PC-9 (cell line): ENCODE data around the gene RPL27. TPM values are rescaled to one million over a fixed set of nuclear protein-coding genes. Genes with fewer than 3 reads are reported as not detected.

Experiments used
- BruUV-seq: library from RNA; stranded (reverse); fragments of 400-500 nt; replicated peaks from 2 replicates; lab custom pipeline; 2021; lab: Mats Ljungman, UMichigan
- CTCF ChIA-PET: fragments of 300-600 bp; sonication (Branson Sonifier 250); formaldehyde crosslinking; loops from one replicate; lab custom pipeline; 2022; ENCODE audit warnings: antibody characterized with exemption; lab: Charles Lee
- POLR2A ChIA-PET: fragments of 300-600 bp; sonication (Branson Sonifier 250); formaldehyde crosslinking; loops from one replicate; lab custom pipeline; 2022; ENCODE audit warnings: antibody characterized with exemption; ENCODE audit not compliant: unreplicated experiment; lab: Charles Lee
- DNase-seq, 2 experiments: peaks; one replicate each; pipeline versions ENCODE4 v3.0.0 to v3.0.0-alpha.2; 2015 to 2022; ENCODE audit warnings: mixed read lengths in 1 of 2
- H2AFZ ChIP-seq: fragments of 200-600 bp; sonication (generic); 2 replicates; pipeline ENCODE4 v1.8.1; 2017; ENCODE audit warnings: antibody characterized with exemption
- H3F3A ChIP-seq: fragments of 200-600 bp; sonication (generic); 2 replicates; pipeline ENCODE4 v1.8.1; 2017; ENCODE audit warnings: antibody characterized with exemption, mild to moderate bottlenecking, low read depth; ENCODE audit not compliant: insufficient read depth
- H3K27ac ChIP-seq: fragments of 200-600 bp; sonication (generic); 2 replicates; pipeline ENCODE4 v1.6.1; 2016; ENCODE audit warnings: mixed run types
- H3K27me3 ChIP-seq: fragments of 200-600 bp; sonication (generic); 2 replicates; pipeline ENCODE4 v1.6.1; 2016; ENCODE audit warnings: low read depth, mixed run types; ENCODE audit not compliant: insufficient read depth
- H3K36me3 ChIP-seq: fragments of 200-600 bp; sonication (generic); 2 replicates; pipeline ENCODE4 v1.6.1; 2016; ENCODE audit warnings: low read depth, mixed run types
- H3K4me1 ChIP-seq: fragments of 200-600 bp; sonication (generic); replicated peaks from 2 replicates; pipeline ENCODE4 v1.6.1; 2016; ENCODE audit warnings: mixed run types; ENCODE audit not compliant: insufficient read depth
- H3K4me2 ChIP-seq: fragments of 200-600 bp; sonication (generic); 2 replicates; pipeline ENCODE4 v1.6.1; 2017; ENCODE audit warnings: mixed run types
- H3K4me3 ChIP-seq: fragments of 200-600 bp; sonication (generic); 2 replicates; pipeline ENCODE4 v1.6.1; 2016; ENCODE audit warnings: mixed run types
- H3K79me2 ChIP-seq: fragments of 200-600 bp; sonication (generic); 2 replicates; pipeline ENCODE4 v1.6.1; 2017; ENCODE audit warnings: low read depth, mixed run types
- H3K9me2 ChIP-seq: fragments of 200-600 bp; sonication (generic); 2 replicates; pipeline ENCODE4 v1.8.1; 2017; ENCODE audit warnings: mild to moderate bottlenecking; ENCODE audit not compliant: insufficient read depth
- H3K9me3 ChIP-seq: fragments of 200-600 bp; sonication (generic); 2 replicates; pipeline ENCODE4 v1.8.1; 2016; ENCODE audit warnings: low read depth; ENCODE audit not compliant: insufficient read depth
- H4K20me1 ChIP-seq: fragments of 200-600 bp; sonication (generic); 2 replicates; pipeline ENCODE4 v1.8.1; 2017; ENCODE audit not compliant: insufficient read depth
- EZH2 ChIP-seq: fragments of 200-600 bp; sonication (generic); IDR thresholded peaks from 2 replicates; pipeline ENCODE4 v1.8.0; 2017; ENCODE audit warnings: antibody characterized with exemption, low read depth
- intact Hi-C: fragments of 100-400 bp; cut with micrococcal nuclease; formaldehyde crosslinking; loops from one replicate; pipeline ENCODE4 v1.10.0; 2022; ENCODE audit not compliant: unreplicated experiment
- total RNA-seq: library from RNA; stranded (reverse); gene quantifications from 2 replicates; pipeline ENCODE4 v1.2.3, GENCODE V29; 2021
- TF ChIP-seq, protein P1 (sequence below): fragments of 200-600 bp; sonication (generic); conservative IDR thresholded peaks from 2 replicates; pipeline ENCODE4 v1.6.1; 2017; ENCODE audit warnings: mixed run types, antibody characterized with exemption, mild to moderate bottlenecking, moderate library complexity

Gene RPL27
- total RNA-seq, 1 experiment from 2014 or later, result 950 TPM

DNA sequence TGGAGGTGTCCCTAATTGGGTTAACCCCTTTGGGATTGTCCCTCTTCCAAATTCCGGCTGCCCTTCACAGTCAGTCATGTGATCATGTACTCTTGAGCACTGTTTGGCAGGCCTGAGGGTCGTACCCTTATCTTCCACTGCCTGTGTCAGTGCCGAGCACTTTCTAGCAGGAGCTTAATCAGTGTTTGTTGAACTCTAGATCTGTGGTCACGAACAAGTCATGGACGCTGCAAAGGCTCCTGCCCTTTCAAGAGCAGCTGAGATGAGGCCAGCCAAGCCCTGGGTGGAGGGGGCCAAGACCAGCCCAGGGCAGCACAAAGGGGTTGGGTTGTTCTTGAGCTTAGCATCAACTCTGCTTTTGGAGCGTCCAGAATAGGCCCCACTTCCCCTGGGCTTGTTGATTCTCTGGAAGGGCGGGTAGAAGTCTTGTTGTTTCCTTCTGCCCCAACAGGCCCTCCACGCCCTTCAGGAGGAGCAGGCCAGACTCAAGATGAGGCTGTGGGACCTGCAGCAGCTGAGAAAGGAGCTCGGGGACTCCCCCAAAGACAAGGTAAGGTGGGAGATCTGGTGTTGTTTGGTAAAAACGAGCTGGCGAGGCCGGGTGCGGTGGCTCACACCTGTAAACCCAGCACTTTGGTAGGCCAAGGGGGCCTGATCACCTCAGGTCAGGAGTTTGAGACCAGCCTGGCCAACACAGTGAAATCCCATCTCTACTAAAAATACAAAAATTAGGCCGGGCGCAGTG, 13.7 kb downstream of the RPL27 start:
- BruUV-seq, result no TSS peak
- Histone ChIP-seq H3K9me3 (no peaks in the 10 kb centered on the region), H3F3A (peaks cover 37% of the 10 kb centered on the region), H3K9me2 (no peaks in the 10 kb centered on the region), H3K4me3 (no peak overlapping the region), H3K79me2 (peaks cover 6% of the 10 kb centered on the region; the same call in 1 of the 2 replicates), H2AFZ (no peak overlapping the region), H4K20me1 (no peaks in the 10 kb centered on the region), H3K36me3 (0 out of 2 replicates have a peak, but pooled peaks cover 12% of the 10 kb centered on the region), H3K4me1 (peaks cover 38% of the 10 kb centered on the region), H3K27me3 (no peaks in the 10 kb centered on the region), H3K4me2 (peak overlapping the region; percentile 8), H3K27ac (0 out of 2 replicates have a peak overlapping the region, but pooled peaks have one; percentile 19)
- DNase-seq, result no peak
- intact Hi-C loops, result no loop called here
- POLR2A ChIA-PET, result interaction anchor here (0.6 to 1.1 kb wide), 3 partner anchors 109 to 1093 kb away, joined by 3 to 5 read pairs (median 3); no protein-coding TSS in a partner anchor
- CTCF ChIA-PET, result no interaction called here
- TF ChIP-seq EZH2, result no peak

- DNase-seq, result no peak
- H2AFZ ChIP-seq, result no peak overlapping the region
- H3K4me3 ChIP-seq, result no peak overlapping the region
- no peak overlapping the region for H3K27ac ChIP-seq
- no peaks in the 10 kb centered on the region for H3K27me3 ChIP-seq
- H3K4me1 ChIP-seq, result peaks cover 32% of the 10 kb centered on the region
- H3K36me3 ChIP-seq, result peaks cover 18% of the 10 kb centered on the region; the same call in 1 of the 2 replicates
- no peak for TF ChIP-seq EZH2
- TF ChIP-seq, protein P1, sequence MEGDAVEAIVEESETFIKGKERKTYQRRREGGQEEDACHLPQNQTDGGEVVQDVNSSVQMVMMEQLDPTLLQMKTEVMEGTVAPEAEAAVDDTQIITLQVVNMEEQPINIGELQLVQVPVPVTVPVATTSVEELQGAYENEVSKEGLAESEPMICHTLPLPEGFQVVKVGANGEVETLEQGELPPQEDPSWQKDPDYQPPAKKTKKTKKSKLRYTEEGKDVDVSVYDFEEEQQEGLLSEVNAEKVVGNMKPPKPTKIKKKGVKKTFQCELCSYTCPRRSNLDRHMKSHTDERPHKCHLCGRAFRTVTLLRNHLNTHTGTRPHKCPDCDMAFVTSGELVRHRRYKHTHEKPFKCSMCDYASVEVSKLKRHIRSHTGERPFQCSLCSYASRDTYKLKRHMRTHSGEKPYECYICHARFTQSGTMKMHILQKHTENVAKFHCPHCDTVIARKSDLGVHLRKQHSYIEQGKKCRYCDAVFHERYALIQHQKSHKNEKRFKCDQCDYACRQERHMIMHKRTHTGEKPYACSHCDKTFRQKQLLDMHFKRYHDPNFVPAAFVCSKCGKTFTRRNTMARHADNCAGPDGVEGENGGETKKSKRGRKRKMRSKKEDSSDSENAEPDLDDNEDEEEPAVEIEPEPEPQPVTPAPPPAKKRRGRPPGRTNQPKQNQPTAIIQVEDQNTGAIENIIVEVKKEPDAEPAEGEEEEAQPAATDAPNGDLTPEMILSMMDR, result no peak
- H3K9me2 ChIP-seq, result no peaks in the 10 kb centered on the region
- peaks cover 6% of the 10 kb centered on the region; the same call in 1 of the 2 replicates for H3K79me2 ChIP-seq
- H3F3A ChIP-seq, result peaks cover 32% of the 10 kb centered on the region
- no peak overlapping the region for H3K4me2 ChIP-seq
- H3K9me3 ChIP-seq, result no peaks in the 10 kb centered on the region
- ChIA-PET POLR2A (interaction anchor here (1.1 kb wide), 1 partner anchor 347 kb away, joined by 3 read pairs; no protein-coding TSS in a partner anchor), CTCF (no interaction called here)
- BruUV-seq, result no TSS peak
- intact Hi-C loops, result no loop called here
- H4K20me1 ChIP-seq, result no peaks in the 10 kb centered on the region
These were observed 15.1 kb downstream of the RPL27 start for GRCh38 chr17:43013296-43013695.

GRCh38 chr17:43014020-43014648, 15.9 kb downstream of the RPL27 start:
- POLR2A ChIA-PET, result no interaction called here
- intact Hi-C loops, result no loop called here

More at GRCh38 chr17:43014020-43014648, 15.9 kb downstream of the RPL27 start:
- H3K4me1 ChIP-seq, result peaks cover 32% of the 10 kb centered on the region
- H3K27me3 ChIP-seq, result no peaks in the 10 kb centered on the region
- no peak overlapping the region for H2AFZ ChIP-seq
- H3K4me3 ChIP-seq, result no peak overlapping the region
- no peak overlapping the region for H3K27ac ChIP-seq
- H3K4me2 ChIP-seq, result no peak overlapping the region
- TF ChIP-seq EZH2, result no peak
- TF ChIP-seq, protein P1, result no peak
- H3K36me3 ChIP-seq, result peaks cover 22% of the 10 kb centered on the region
- H3F3A ChIP-seq, result peaks cover 32% of the 10 kb centered on the region
- H3K9me2 ChIP-seq, result no peaks in the 10 kb centered on the region
- BruUV-seq, result no TSS peak
- CTCF ChIA-PET, result no interaction called here
- H3K9me3 ChIP-seq, result no peaks in the 10 kb centered on the region
- H4K20me1 ChIP-seq, result no peaks in the 10 kb centered on the region
- no peak for DNase-seq
- peaks cover 7% of the 10 kb centered on the region for H3K79me2 ChIP-seq
